AG09309 (cell line): Measurements from ENCODE around the gene GPR137B.

ENCODE experiments used
- DNase-seq: peaks from one replicate; pipeline ENCODE4 v3.0.0-alpha.2; 2010; ENCODE audit warnings: low read depth
- H3K4me3 ChIP-seq: 2 replicates; pipeline ENCODE4 v1.5.1; 2011; ENCODE audit warnings: mild to moderate bottlenecking, low read depth, low read length, moderate library complexity; ENCODE audit not compliant: control insufficient read depth
- CTCF ChIP-seq: IDR thresholded peaks from 2 replicates; pipeline ENCODE4 v1.5.1; 2011; ENCODE audit warnings: mild to moderate bottlenecking, low read depth, low read length, inconsistent platforms; ENCODE audit not compliant: insufficient read depth, control insufficient read depth; ENCODE audit errors: missing control alignments

The GPR137B gene

GRCh38 chr1:236167154-236167553, 24.8 kb downstream of the GPR137B start:
- no peak overlapping the region for H3K4me3 ChIP-seq
- no peak for DNase-seq
- no peak for TF ChIP-seq CTCF

- TF ChIP-seq CTCF: no peak
- DNase-seq: no peak
- H3K4me3 ChIP-seq: no peak overlapping the region
These were observed 25.2 kb downstream of the GPR137B start for GRCh38 chr1:236167578-236167977.

GRCh38 chr1:236168716-236169429, 26.5 kb downstream of the GPR137B start:
- TF ChIP-seq CTCF: no peak
- no peak for DNase-seq
- no peak overlapping the region for H3K4me3 ChIP-seq

- no peak for TF ChIP-seq CTCF
- DNase-seq: no peak
- no peak overlapping the region for H3K4me3 ChIP-seq
These were observed 29.8 kb downstream of the GPR137B start for GRCh38 chr1:236172041-236172579.

- TF ChIP-seq CTCF: no peak
- no peak overlapping the region for H3K4me3 ChIP-seq
- DNase-seq: no peak
These were observed 30.9 kb downstream of the GPR137B start for GRCh38 chr1:236173174-236173767.

GRCh38 chr1:236175642-236176336, 33.5 kb downstream of the GPR137B start:
- no peak overlapping the region for H3K4me3 ChIP-seq
- DNase-seq: no peak
- TF ChIP-seq CTCF: no peak
